ENCODE results near the gene KRTAP24-1. TPM values are rescaled to one million over a fixed set of nuclear protein-coding genes. Genes with fewer than 3 reads are reported as not detected.

The KRTAP24-1 gene
- total RNA-seq, 2 donors from 2014 or later: not detected

DNA sequence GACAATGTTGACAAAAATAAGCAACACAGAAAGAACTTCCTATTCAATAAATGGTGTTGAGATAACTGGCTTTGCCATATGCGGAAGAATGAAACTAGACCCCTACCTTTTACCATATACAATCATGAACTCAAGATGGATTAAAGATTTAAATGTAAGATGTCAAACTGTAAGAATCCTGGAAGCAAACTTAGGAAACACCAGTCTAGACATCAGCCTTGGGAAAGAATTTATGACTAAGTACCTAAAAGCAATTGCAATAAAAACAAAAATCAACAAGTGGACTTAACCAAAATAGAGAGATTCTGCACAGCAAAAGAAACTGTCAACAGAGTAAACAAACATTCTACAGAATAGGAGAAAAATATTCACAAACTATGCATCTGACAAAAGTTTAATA is 50.7 kb downstream of the KRTAP24-1 start:
- TF ChIP-seq POLR2A (IDR thresholded peaks at IDR 0.05): no peak
- TF ChIP-seq, protein P1, sequence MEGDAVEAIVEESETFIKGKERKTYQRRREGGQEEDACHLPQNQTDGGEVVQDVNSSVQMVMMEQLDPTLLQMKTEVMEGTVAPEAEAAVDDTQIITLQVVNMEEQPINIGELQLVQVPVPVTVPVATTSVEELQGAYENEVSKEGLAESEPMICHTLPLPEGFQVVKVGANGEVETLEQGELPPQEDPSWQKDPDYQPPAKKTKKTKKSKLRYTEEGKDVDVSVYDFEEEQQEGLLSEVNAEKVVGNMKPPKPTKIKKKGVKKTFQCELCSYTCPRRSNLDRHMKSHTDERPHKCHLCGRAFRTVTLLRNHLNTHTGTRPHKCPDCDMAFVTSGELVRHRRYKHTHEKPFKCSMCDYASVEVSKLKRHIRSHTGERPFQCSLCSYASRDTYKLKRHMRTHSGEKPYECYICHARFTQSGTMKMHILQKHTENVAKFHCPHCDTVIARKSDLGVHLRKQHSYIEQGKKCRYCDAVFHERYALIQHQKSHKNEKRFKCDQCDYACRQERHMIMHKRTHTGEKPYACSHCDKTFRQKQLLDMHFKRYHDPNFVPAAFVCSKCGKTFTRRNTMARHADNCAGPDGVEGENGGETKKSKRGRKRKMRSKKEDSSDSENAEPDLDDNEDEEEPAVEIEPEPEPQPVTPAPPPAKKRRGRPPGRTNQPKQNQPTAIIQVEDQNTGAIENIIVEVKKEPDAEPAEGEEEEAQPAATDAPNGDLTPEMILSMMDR (IDR thresholded peaks at IDR 0.05): no peak
- no peak for TF ChIP-seq POLR2AphosphoS5 (IDR thresholded peaks at IDR 0.05)
- Histone ChIP-seq H3K9me3 (no peaks in the 10 kb centered on the region), H3K4me3 (no peak overlapping the region), H3K27ac (no peak overlapping the region), H3K4me1 (replicated peaks) (peaks cover 7% of the 10 kb centered on the region), H3K27me3 (replicated peaks; ENCODE audit: insufficient read depth) (no peaks in the 10 kb centered on the region), H3K36me3 (no peaks in the 10 kb centered on the region)
- no peak for DNase-seq (ENCODE audit: low spot score)
- 100% methylated on average over 1 of the region's 1 CpG for WGBS
- intact Hi-C loops (cut with DNase I): no loop called here

Other genes with a start within 250 kb of the KRTAP24-1 start
- not detected for gene CLDN17, start 116.1 kb downstream of the KRTAP24-1 start, total RNA-seq
- gene CLDN8, start 66.9 kb downstream of the KRTAP24-1 start, total RNA-seq: 10 to 100 TPM in 1 of 2 donors, 1 to 10 TPM in 1; 6.9 to 16.7 TPM
- not detected for gene KRTAP25-1, start 6.6 kb upstream of the KRTAP24-1 start, total RNA-seq
- gene KRTAP26-1, start 37.4 kb upstream of the KRTAP24-1 start, total RNA-seq: not detected
- not detected for gene KRTAP27-1, start 54.7 kb upstream of the KRTAP24-1 start, total RNA-seq
- not detected for gene KRTAP23-1, start 65.7 kb upstream of the KRTAP24-1 start, total RNA-seq
- gene KRTAP13-2, start 89.3 kb upstream of the KRTAP24-1 start, total RNA-seq: not detected
- not detected for gene KRTAP13-1, start 113.1 kb upstream of the KRTAP24-1 start, total RNA-seq
- gene KRTAP13-3, start 143.0 kb upstream of the KRTAP24-1 start, total RNA-seq: not detected
- gene KRTAP13-4, start 147.3 kb upstream of the KRTAP24-1 start, total RNA-seq: not detected
- not detected for gene KRTAP15-1, start 157.3 kb upstream of the KRTAP24-1 start, total RNA-seq
- not detected for gene KRTAP19-1, start 197.4 kb upstream of the KRTAP24-1 start, total RNA-seq
- not detected for gene KRTAP19-2, start 204.5 kb upstream of the KRTAP24-1 start, total RNA-seq
- not detected for gene KRTAP19-3, start 209.1 kb upstream of the KRTAP24-1 start, total RNA-seq
- not detected for gene KRTAP19-4, start 214.2 kb upstream of the KRTAP24-1 start, total RNA-seq
- gene KRTAP19-5, start 219.2 kb upstream of the KRTAP24-1 start, total RNA-seq: not detected